Naive thymus-derived CD4-positive, alpha-beta T cell (primary cell): ENCODE data around the gene ITPR3. TPM values are rescaled to one million over a fixed set of nuclear protein-coding genes. Genes with fewer than 3 reads are reported as not detected.
A peak's percentile ranks its signal among the peaks of the same experiment; 100 is the strongest.

ENCODE experiments used
- ATAC-seq: fragments of 150-1000 bp; cut with Tn5 transposase; 2 replicates; pipeline ENCODE4 v1.10.0; 2021; ENCODE audit warnings: mild to moderate bottlenecking, moderate library complexity
- CTCF ChIA-PET: fragments of 350-600 bp; sonication (Branson Sonifier 250); formaldehyde crosslinking; loops from one replicate; lab custom pipeline; 2021; ENCODE audit warnings: antibody characterized with exemption; lab: Charles Lee
- POLR2A ChIA-PET: fragments of 350-600 bp; sonication (Branson Sonifier 250); formaldehyde crosslinking; loops from one replicate; lab custom pipeline; 2021; ENCODE audit warnings: antibody characterized with exemption, inconsistent platforms; lab: Charles Lee
- DNase-seq, 9 donors: peaks; one replicate each; pipeline versions ENCODE4 v3.0.0 to v3.0.0-alpha.2; 2020 to 2022; ENCODE audit warnings: mixed read lengths in 1 of 9
- H3K27ac ChIP-seq: one replicate; pipeline ENCODE4 v1.7.0; 2013; ENCODE audit warnings: mild to moderate bottlenecking, low read depth, low read length, moderate library complexity
- H3K27me3 ChIP-seq, 2 donors: one replicate each; pipeline ENCODE4 v1.7.0; 2013; ENCODE audit warnings: low read length in 2 of 2, mild to moderate bottlenecking in 2 of 2, moderate library complexity in 2 of 2; ENCODE audit not compliant: control insufficient read depth in 2 of 2, insufficient read depth in 2 of 2
- H3K36me3 ChIP-seq, 3 experiments: 1 replicate in 2 of 3; 2 replicates in 1 of 3; pipeline ENCODE4 v1.7.0; 2013; ENCODE audit warnings: low read length in 3 of 3, mild to moderate bottlenecking in 3 of 3, moderate library complexity in 1 of 3; ENCODE audit not compliant: insufficient read depth in 3 of 3, control insufficient read depth in 2 of 3
- H3K4me1 ChIP-seq, 2 donors: one replicate each; pipeline ENCODE4 v1.7.0; 2013; ENCODE audit warnings: low read length in 2 of 2, mild to moderate bottlenecking in 2 of 2, moderate library complexity in 1 of 2; ENCODE audit not compliant: control insufficient read depth in 2 of 2, insufficient read depth in 2 of 2
- H3K4me3 ChIP-seq: 2 replicates; pipeline ENCODE4 v1.7.0; 2013; ENCODE audit warnings: mild to moderate bottlenecking, low read length
- H3K9me3 ChIP-seq, 3 experiments: 1 replicate in 2 of 3; 2 replicates in 1 of 3; pipeline ENCODE4 v1.7.0; 2013; ENCODE audit warnings: low read length in 3 of 3; ENCODE audit not compliant: control insufficient read depth in 2 of 3
- H3K27ac Mint-ChIP-seq, 9 donors: one replicate each; pipeline ENCODE4 v1.8.0; 2020 to 2022; ENCODE audit warnings: mixed read lengths in 9 of 9, mild to moderate bottlenecking in 8 of 9, moderate library complexity in 5 of 9, inconsistent platforms in 2 of 9
- H3K27me3 Mint-ChIP-seq, 5 donors: one replicate each; pipeline ENCODE4 v1.8.0; 2021 to 2022; ENCODE audit warnings: mixed read lengths in 5 of 5, mild to moderate bottlenecking in 1 of 5
- H3K36me3 Mint-ChIP-seq, 5 donors: one replicate each; pipeline ENCODE4 v1.8.0; 2020 to 2022; ENCODE audit warnings: mixed read lengths in 5 of 5, mild to moderate bottlenecking in 3 of 5, inconsistent platforms in 1 of 5
- H3K4me1 Mint-ChIP-seq, 7 donors: one replicate each; pipeline ENCODE4 v1.8.0; 2020 to 2022; ENCODE audit warnings: mixed read lengths in 7 of 7, mild to moderate bottlenecking in 3 of 7, inconsistent platforms in 1 of 7
- H3K4me3 Mint-ChIP-seq, 10 donors: one replicate each; pipeline ENCODE4 v1.8.0; 2020 to 2022; ENCODE audit warnings: mild to moderate bottlenecking in 10 of 10, mixed read lengths in 10 of 10, moderate library complexity in 6 of 10, inconsistent platforms in 2 of 10
- H3K9me3 Mint-ChIP-seq, 11 donors: one replicate each; pipeline ENCODE4 v1.8.0; 2020 to 2022; ENCODE audit warnings: mixed read lengths in 11 of 11, mild to moderate bottlenecking in 4 of 11, inconsistent platforms in 1 of 11, moderate library complexity in 1 of 11
- intact Hi-C, 2 donors: fragments of 100-400 bp; cut with micrococcal nuclease; formaldehyde crosslinking; loops; one replicate each; pipeline ENCODE4 v1.15.1; 2023
- polyA plus RNA-seq, 2 donors: library from polyadenylated mRNA; unstranded; fragments of 300-500 nt; fragmentation: Illumina TruSeq; gene quantifications; one replicate each; pipeline ENCODE4 v1.2.3, GENCODE V29; 2021
- total RNA-seq, 6 experiments: library from RNA in 5 of 6; stranded (reverse) in 5 of 6; gene quantifications; 1 replicate in 5 of 6; 2 replicates in 1 of 6; pipeline ENCODE4 v1.2.3 and lab custom pipeline; 2021 to 2026

The ITPR3 gene
- total and polyA plus RNA-seq, 7 experiments from 2014 or later, result 1.7 to 65.7 (median 41.4) TPM

DNA sequence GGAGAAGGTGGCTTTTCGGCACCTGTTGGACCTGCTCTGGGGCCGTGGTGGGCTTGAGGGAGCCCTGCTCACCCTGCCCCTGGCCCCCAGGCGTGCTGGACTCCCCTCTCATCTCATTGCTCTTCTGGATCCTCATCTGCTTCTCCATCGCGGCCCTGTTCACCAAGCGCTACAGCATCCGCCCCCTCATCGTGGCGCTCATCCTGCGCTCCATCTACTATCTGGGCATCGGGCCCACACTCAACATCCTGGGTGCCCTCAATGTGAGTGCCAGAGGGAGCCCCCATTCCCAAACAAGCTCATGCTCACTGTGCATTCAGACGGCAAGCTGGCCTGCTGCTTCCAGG lies 68.0 kb downstream of the ITPR3 start:
- intact Hi-C loops, result no loop called here
- no peak for DNase-seq
- no peak overlapping the region for H3K27ac ChIP-seq
- ATAC-seq, result no peak
- POLR2A ChIA-PET, result no interaction called here
- Mint-ChIP-seq H3K9me3 (no peaks in the 10 kb centered on the region), H3K4me3 (no peak overlapping the region), H3K4me1 (peaks cover 15 to 33% (median 26%) of the 10 kb centered on the region in 7 donors), H3K27ac (peak overlapping the region in 8 of 9 donors; percentile 11 to 71 (median 64)), H3K27me3 (no peaks in the 10 kb centered on the region), H3K36me3 (peaks cover 13 to 61% (median 24%) of the 10 kb centered on the region in 5 donors)
- no peaks in the 10 kb centered on the region for H3K9me3 ChIP-seq
- no peaks in the 10 kb centered on the region for H3K27me3 ChIP-seq
- CTCF ChIA-PET, result no interaction called here
- H3K4me1 ChIP-seq, result peaks cover 23 to 27% of the 10 kb centered on the region in 2 donors
- H3K36me3 ChIP-seq, result peaks cover 0 to 86% (median 5%) of the 10 kb centered on the region in 3 experiments
- H3K4me3 ChIP-seq, result no peak overlapping the region

DNA sequence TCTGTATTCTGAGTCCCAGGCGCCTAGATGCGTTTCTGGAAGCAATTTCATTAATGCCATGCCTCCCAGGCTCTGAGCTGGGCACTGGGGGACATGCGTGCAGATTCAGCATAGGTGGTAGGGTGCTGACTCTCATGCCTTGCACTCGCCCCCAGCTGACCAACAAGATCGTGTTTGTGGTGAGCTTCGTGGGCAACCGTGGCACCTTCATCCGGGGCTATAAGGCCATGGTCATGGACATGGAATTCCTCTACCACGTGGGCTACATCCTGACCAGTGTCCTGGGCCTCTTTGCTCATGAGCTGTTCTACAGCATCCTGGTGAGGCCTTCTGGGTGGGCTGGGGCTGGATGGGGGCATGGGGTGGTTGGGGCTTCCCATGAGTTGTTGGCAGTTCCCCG lies 68.8 kb downstream of the ITPR3 start:
- Mint-ChIP-seq H3K27ac (peak overlapping the region in 6 of 9 donors; percentile 17 to 66 (median 46)), H3K4me3 (no peak overlapping the region), H3K27me3 (no peaks in the 10 kb centered on the region), H3K4me1 (peaks cover 15 to 40% (median 33%) of the 10 kb centered on the region in 7 donors), H3K36me3 (peaks cover 13 to 58% (median 24%) of the 10 kb centered on the region in 5 donors), H3K9me3 (no peaks in the 10 kb centered on the region)
- ATAC-seq (no peak), DNase-seq (no peak)
- CTCF ChIA-PET, result interaction anchor here (0.9 kb wide), 1 partner anchor 11 kb away, joined by 3 read pairs; no protein-coding TSS in a partner anchor
- H3K36me3 ChIP-seq, result peaks cover 0 to 78% (median 3%) of the 10 kb centered on the region in 3 experiments
- H3K4me3 ChIP-seq, result no peak overlapping the region
- POLR2A ChIA-PET, result interaction anchor here (6.8 kb wide), 1 partner anchor 20 kb away, joined by 53 read pairs; the partner anchor contains the start of gene UQCC2
- H3K27ac ChIP-seq, result no peak overlapping the region
- peaks cover 31 to 32% of the 10 kb centered on the region in 2 donors for H3K4me1 ChIP-seq
- no peaks in the 10 kb centered on the region for H3K27me3 ChIP-seq
- intact Hi-C loops, result loop anchor here in 1 of 2 donors (5.0 to 10.0 kb wide), 2 partner anchors 265 to 488 kb away; partner anchors contain the start of genes HSD17B8, RXRB, SLC39A7 and SYNGAP1
- no peaks in the 10 kb centered on the region for H3K9me3 ChIP-seq

DNA sequence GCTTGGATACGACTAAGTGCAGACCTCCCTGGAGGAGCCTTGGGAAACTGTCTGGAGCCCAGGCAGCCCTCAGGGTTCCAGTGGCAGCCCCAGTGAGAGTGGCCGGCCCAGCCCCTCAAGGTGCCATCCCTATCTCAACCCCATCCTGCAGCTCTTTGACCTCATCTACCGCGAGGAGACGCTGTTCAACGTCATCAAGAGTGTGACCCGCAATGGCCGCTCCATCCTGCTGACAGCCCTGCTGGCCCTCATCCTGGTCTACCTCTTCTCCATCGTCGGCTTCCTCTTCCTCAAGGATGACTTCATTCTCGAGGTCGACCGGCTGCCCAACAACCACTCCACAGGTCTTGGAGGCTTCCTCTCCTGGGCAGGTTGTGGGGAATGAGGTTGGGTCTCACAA lies 69.6 kb downstream of the ITPR3 start:
- no peak overlapping the region for H3K27ac ChIP-seq
- no peaks in the 10 kb centered on the region for H3K27me3 ChIP-seq
- no peaks in the 10 kb centered on the region for H3K9me3 Mint-ChIP-seq
- no peaks in the 10 kb centered on the region for H3K27me3 Mint-ChIP-seq
- intact Hi-C loops, result loop anchor here in 1 of 2 donors (5.0 to 10.0 kb wide), 2 partner anchors 266 to 488 kb away; partner anchors contain the start of genes HSD17B8, RXRB, SLC39A7 and SYNGAP1
- ChIA-PET CTCF (interaction anchor here (0.8 to 0.9 kb wide), 2 partner anchors 10 to 111 kb away, joined by 3 read pairs; no protein-coding TSS in a partner anchor), POLR2A (interaction anchor here (1.5 to 6.8 kb wide), 2 partner anchors 19 to 65 kb away, joined by 3 to 53 read pairs; partner anchors contain the start of gene UQCC2)
- no peaks in the 10 kb centered on the region for H3K9me3 ChIP-seq
- peaks cover 40 to 41% of the 10 kb centered on the region in 2 donors for H3K4me1 ChIP-seq
- DNase-seq, result no peak
- peaks cover 13 to 51% (median 24%) of the 10 kb centered on the region in 5 donors for H3K36me3 Mint-ChIP-seq
- ATAC-seq, result no peak
- no peak overlapping the region for H3K4me3 ChIP-seq
- no peak overlapping the region for H3K4me3 Mint-ChIP-seq
- peaks cover 0 to 77% (median 3%) of the 10 kb centered on the region in 3 experiments for H3K36me3 ChIP-seq
- peak overlapping the region in 5 of 9 donors; percentile 62 to 100 (median 93) for H3K27ac Mint-ChIP-seq
- peaks cover 16 to 49% (median 42%) of the 10 kb centered on the region in 7 donors for H3K4me1 Mint-ChIP-seq

DNA sequence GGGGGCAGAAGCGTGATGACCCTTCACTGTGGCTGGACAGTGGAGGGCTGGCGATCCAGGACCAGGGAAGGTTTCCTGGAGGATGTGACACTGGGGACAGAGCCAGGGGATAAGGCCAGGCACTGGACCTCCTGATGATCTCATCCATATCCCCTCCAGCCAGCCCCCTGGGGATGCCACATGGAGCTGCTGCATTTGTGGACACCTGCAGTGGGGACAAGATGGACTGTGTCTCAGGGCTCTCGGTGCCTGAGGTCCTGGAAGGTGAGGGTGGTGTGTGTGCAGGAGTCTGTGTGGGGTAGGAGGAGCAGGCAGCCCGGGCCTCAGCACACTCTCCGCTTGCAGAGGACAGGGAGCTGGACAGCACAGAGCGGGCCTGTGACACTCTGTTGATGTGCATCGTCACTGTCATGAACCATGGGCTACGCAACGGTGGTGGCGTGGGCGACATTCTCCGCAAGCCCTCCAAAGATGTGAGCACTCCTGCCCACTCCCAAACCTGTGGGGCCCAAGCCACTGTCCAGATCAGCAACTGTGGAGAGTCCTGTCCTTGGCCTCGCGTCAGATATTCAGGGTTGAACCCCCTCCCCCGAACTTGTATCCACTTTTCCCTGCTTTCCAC lies 70.4 kb downstream of the ITPR3 start:
- Mint-ChIP-seq H3K4me1 (peaks cover 24 to 57% (median 50%) of the 10 kb centered on the region in 7 donors), H3K27ac (peak overlapping the region; percentile 12 to 100 (median 94)), H3K4me3 (peak overlapping the region in 2 of 10 donors; percentile 33 to 54), H3K36me3 (peaks cover 11 to 47% (median 21%) of the 10 kb centered on the region in 5 donors), H3K9me3 (no peaks in the 10 kb centered on the region), H3K27me3 (no peaks in the 10 kb centered on the region)
- intact Hi-C loops, result loop anchor here in 1 of 2 donors (5.0 to 10.0 kb wide), 2 partner anchors 267 to 489 kb away; partner anchors contain the start of genes HSD17B8, RXRB, SLC39A7 and SYNGAP1
- POLR2A ChIA-PET, result interaction anchor here (0.6 to 6.8 kb wide), 4 partner anchors 10 to 66 kb away, joined by 3 to 53 read pairs (median 3); partner anchors contain the start of gene UQCC2
- no peak for DNase-seq
- no peaks in the 10 kb centered on the region for H3K27me3 ChIP-seq
- no peak for ATAC-seq
- H3K27ac ChIP-seq, result peak overlapping the region; percentile 80
- no peak overlapping the region for H3K4me3 ChIP-seq
- peaks cover 48 to 49% of the 10 kb centered on the region in 2 donors for H3K4me1 ChIP-seq
- H3K36me3 ChIP-seq, result peaks cover 0 to 72% (median 1%) of the 10 kb centered on the region in 3 experiments
- no peaks in the 10 kb centered on the region for H3K9me3 ChIP-seq
- CTCF ChIA-PET, result interaction anchor here (0.7 to 0.8 kb wide), 2 partner anchors 79 to 112 kb away, joined by 3 read pairs; no protein-coding TSS in a partner anchor

DNA sequence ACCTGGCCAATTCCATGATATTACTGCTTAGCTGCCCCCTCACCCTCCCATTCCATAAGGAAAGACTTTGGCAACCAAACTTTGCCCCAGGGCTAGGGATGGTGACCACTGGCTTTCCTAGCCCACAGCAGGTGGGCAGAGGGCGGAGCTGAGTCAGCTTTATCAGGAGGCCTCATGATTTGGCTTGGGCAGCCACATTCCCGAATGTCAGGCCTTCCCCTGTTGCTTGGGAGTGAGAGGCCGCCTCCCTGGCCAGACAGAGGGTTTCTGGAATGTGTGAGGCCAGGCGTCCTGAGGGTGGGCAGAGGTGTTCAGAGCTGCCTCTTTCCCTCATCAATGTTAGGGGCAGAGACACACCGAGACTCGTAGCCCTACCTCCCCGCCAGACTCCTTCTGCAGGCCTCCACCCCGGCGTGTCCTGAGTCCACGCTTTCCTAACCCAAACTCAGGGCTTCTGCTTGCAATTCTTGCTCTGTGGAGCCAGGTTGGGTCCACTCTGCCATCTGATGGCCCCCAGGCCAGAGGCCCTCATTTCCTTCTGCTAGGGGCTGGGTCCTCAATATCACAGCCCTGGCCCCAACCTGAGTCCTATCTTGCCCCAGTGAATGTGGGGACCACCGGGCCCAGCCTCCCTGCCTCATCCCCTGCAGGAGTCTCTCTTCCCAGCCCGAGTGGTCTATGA lies 71.1 kb downstream of the ITPR3 start:
- H3K4me3 ChIP-seq, result no peak overlapping the region
- DNase-seq (no peak), ATAC-seq (no peak)
- H3K27ac ChIP-seq, result peak overlapping the region; percentile 80
- Mint-ChIP-seq H3K9me3 (no peaks in the 10 kb centered on the region), H3K36me3 (peaks cover 9 to 44% (median 19%) of the 10 kb centered on the region in 5 donors), H3K27me3 (no peaks in the 10 kb centered on the region), H3K27ac (peak overlapping the region; percentile 93 to 100 (median 96)), H3K4me1 (peaks cover 26 to 64% (median 57%) of the 10 kb centered on the region in 7 donors), H3K4me3 (peak overlapping the region; percentile 43 to 80 (median 64))
- intact Hi-C loops, result loop anchor here in 1 of 2 donors (5.0 to 10.0 kb wide), 2 partner anchors 267 to 490 kb away; partner anchors contain the start of genes HSD17B8, RXRB, SLC39A7 and SYNGAP1
- ChIA-PET CTCF (interaction anchor here (0.7 to 1.8 kb wide), 4 partner anchors 17 to 100 kb away, joined by 3 to 6 read pairs (median 4); no protein-coding TSS in a partner anchor), POLR2A (interaction anchor here (0.6 to 6.8 kb wide), 5 partner anchors 11 to 71 kb away, joined by 3 to 53 read pairs (median 3); partner anchors contain the start of genes ITPR3 and UQCC2)
- H3K27me3 ChIP-seq, result no peaks in the 10 kb centered on the region
- no peaks in the 10 kb centered on the region for H3K9me3 ChIP-seq
- peaks cover 0 to 65% (median 0%) of the 10 kb centered on the region in 3 experiments for H3K36me3 ChIP-seq
- peaks cover 54 to 55% of the 10 kb centered on the region in 2 donors for H3K4me1 ChIP-seq
